Ishikawa (cell line): ENCODE measurements around the gene MEF2A.

ENCODE experiments used
- CEBPB ChIP-seq: IDR thresholded peaks from 2 replicates; pipeline ENCODE4 v1.6.1; 2012
- CREB1 ChIP-seq: IDR thresholded peaks from 2 replicates; pipeline ENCODE4 v1.6.1; 2012; ENCODE audit warnings: low read depth
- EGR1 ChIP-seq: IDR thresholded peaks from 2 replicates; pipeline ENCODE4 v1.6.1; 2012
- EP300 ChIP-seq: IDR thresholded peaks from 2 replicates; pipeline ENCODE4 v1.6.1; 2012; ENCODE audit warnings: borderline replicate concordance
- FOXM1 ChIP-seq: IDR thresholded peaks from 2 replicates; pipeline ENCODE4 v1.6.1; 2012; ENCODE audit warnings: low read depth, borderline replicate concordance
- MAX ChIP-seq: IDR thresholded peaks from 2 replicates; pipeline ENCODE4 v1.6.1; 2012
- NFIC ChIP-seq: IDR thresholded peaks from 2 replicates; pipeline ENCODE4 v1.6.1; 2012
- RAD21 ChIP-seq: IDR thresholded peaks from 2 replicates; pipeline ENCODE4 v1.6.1; 2012; ENCODE audit warnings: low read depth
- REST ChIP-seq: IDR thresholded peaks from 2 replicates; pipeline ENCODE4 v1.6.1; 2012; ENCODE audit warnings: low read depth, mild to moderate bottlenecking
- TCF12 ChIP-seq: IDR thresholded peaks from 2 replicates; pipeline ENCODE4 v1.6.1; 2012; ENCODE audit warnings: low read depth
- ZBTB7A ChIP-seq: IDR thresholded peaks from 2 replicates; pipeline ENCODE4 v1.6.1; 2012; ENCODE audit warnings: low read depth

- TF ChIP-seq TCF12 (no peak), EGR1 (no peak), CEBPB (no peak), EP300 (no peak), REST (no peak), ZBTB7A (no peak), FOXM1 (no peak), MAX (no peak), CREB1 (no peak), RAD21 (no peak), NFIC (no peak)
These were observed 166.5 kb downstream of the MEF2A start for GRCh38 chr15:99732124-99732750.
